Lung (tissue), 12 donors: Measurements from ENCODE around the gene MADD. TPM values are rescaled to one million over a fixed set of nuclear protein-coding genes. Genes with fewer than 3 reads are reported as not detected.
A peak's percentile ranks its signal among the peaks of the same experiment; 100 is the strongest.

Source experiments
- ATAC-seq: fragments of 200-7000 bp; cut with Tn5 transposase; one replicate; pipeline ENCODE4 v1.9.1; 2020; ENCODE audit warnings: moderate number of reproducible peaks; ENCODE audit not compliant: insufficient read depth, low FRiP score
- DNase-seq, 3 donors: peaks; one replicate each; pipeline ENCODE4 v3.0.0-alpha.2; 2013 to 2017
- H3K27ac ChIP-seq, 2 donors: one replicate each; pipeline ENCODE4 v1.5.1; 2013; ENCODE audit warnings: mild to moderate bottlenecking in 2 of 2, moderate library complexity in 2 of 2, control low read depth in 1 of 2, inconsistent platforms in 1 of 2, low read depth in 1 of 2, low read length in 1 of 2
- H3K27me3 ChIP-seq, 3 donors: one replicate each; pipeline ENCODE4 v1.5.1; 2013; ENCODE audit warnings: low read length in 2 of 3; ENCODE audit not compliant: control insufficient read depth in 3 of 3, insufficient read depth in 3 of 3
- H3K36me3 ChIP-seq, 4 donors: one replicate each; pipeline ENCODE4 v1.5.1; 2013; ENCODE audit warnings: low read length in 4 of 4, mild to moderate bottlenecking in 1 of 4, moderate library complexity in 1 of 4; ENCODE audit not compliant: control insufficient read depth in 4 of 4, insufficient read depth in 4 of 4
- H3K4me1 ChIP-seq, 5 donors: one replicate each; pipeline ENCODE4 v1.5.1; 2013; ENCODE audit warnings: low read length in 5 of 5, mild to moderate bottlenecking in 2 of 5, moderate library complexity in 1 of 5; ENCODE audit not compliant: control insufficient read depth in 5 of 5, insufficient read depth in 5 of 5
- H3K4me3 ChIP-seq: one replicate; pipeline ENCODE4 v1.5.1; 2013; ENCODE audit warnings: mild to moderate bottlenecking, control low read depth, moderate library complexity
- H3K9ac ChIP-seq, 2 donors: one replicate each; pipeline ENCODE4 v1.5.1; 2013; ENCODE audit warnings: low read length in 2 of 2, control low read depth in 1 of 2; ENCODE audit not compliant: insufficient read depth in 1 of 2
- H3K9me3 ChIP-seq, 4 donors: one replicate each; pipeline ENCODE4 v1.5.1; 2013; ENCODE audit warnings: low read length in 3 of 4, mild to moderate bottlenecking in 1 of 4, moderate library complexity in 1 of 4; ENCODE audit not compliant: control insufficient read depth in 4 of 4, insufficient read depth in 3 of 4
- WGBS, 2 donors: extraction: QIAGEN DNeasy Blood & Tissue Kit; methylation state at CpG; one replicate each; pipeline ENCODE4 v1.1.7; 2013; 5-methylcytosine and 5-hydroxymethylcytosine counted together
- polyA plus RNA-seq, 2 donors: library from polyadenylated mRNA; stranded (reverse); fragments of 200-250 nt; gene quantifications; one replicate each; pipeline ENCODE4 v1.2.1, GENCODE V29; 2013
- total RNA-seq, 2 donors: library from RNA; depleted of rRNA in 1 of 2; stranded (reverse); fragments of >200 nt in 1 of 2; gene quantifications; one replicate each; pipeline ENCODE4 v1.2.1, GENCODE V29; 2014 to 2021
- TF ChIP-seq, protein P1 (sequence below): IDR thresholded peaks from 2 replicates; pipeline ENCODE4 v1.5.1; 2012; ENCODE audit warnings: mild to moderate bottlenecking; ENCODE audit errors: control extremely low read depth, extremely low read depth
- donor health status: control.
- donor health status: control.
- donor health status: Bipolar disorder and iron deficiency.
- donor health status: healthy.
- donor health status: DM: yes; HTN: yes; CAD: no.

Gene MADD
- total and polyA plus RNA-seq, 4 donors: 15.9 to 56.8 (median 37.1) TPM

DNA sequence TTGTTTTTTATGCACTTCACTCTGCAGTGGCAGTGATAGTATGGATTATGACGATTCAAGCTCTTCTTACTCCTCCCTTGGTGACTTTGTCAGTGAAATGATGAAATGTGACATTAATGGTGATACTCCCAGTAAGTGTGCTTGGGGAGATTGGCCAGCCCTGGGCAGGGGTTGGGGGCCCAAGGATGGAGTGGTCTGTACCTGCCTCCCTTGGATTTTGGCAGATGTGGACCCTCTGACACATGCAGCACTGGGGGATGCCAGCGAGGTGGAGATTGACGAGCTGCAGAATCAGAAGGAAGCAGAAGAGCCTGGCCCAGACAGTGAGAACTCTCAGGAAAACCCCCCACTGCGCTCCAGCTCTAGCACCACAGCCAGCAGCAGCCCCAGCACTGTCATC, 14.2 kb downstream of the MADD start:
- Histone ChIP-seq H3K9me3 (no peaks in the 10 kb centered on the region), H3K36me3 (peaks cover 28 to 63% (median 50%) of the 10 kb centered on the region in 4 donors), H3K4me3 (no peak overlapping the region), H3K9ac (no peak overlapping the region), H3K27me3 (no peaks in the 10 kb centered on the region), H3K27ac (no peak overlapping the region), H3K4me1 (no peaks in the 10 kb centered on the region)
- TF ChIP-seq, protein P1, sequence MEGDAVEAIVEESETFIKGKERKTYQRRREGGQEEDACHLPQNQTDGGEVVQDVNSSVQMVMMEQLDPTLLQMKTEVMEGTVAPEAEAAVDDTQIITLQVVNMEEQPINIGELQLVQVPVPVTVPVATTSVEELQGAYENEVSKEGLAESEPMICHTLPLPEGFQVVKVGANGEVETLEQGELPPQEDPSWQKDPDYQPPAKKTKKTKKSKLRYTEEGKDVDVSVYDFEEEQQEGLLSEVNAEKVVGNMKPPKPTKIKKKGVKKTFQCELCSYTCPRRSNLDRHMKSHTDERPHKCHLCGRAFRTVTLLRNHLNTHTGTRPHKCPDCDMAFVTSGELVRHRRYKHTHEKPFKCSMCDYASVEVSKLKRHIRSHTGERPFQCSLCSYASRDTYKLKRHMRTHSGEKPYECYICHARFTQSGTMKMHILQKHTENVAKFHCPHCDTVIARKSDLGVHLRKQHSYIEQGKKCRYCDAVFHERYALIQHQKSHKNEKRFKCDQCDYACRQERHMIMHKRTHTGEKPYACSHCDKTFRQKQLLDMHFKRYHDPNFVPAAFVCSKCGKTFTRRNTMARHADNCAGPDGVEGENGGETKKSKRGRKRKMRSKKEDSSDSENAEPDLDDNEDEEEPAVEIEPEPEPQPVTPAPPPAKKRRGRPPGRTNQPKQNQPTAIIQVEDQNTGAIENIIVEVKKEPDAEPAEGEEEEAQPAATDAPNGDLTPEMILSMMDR: no peak
- DNase-seq (no peak), ATAC-seq (no peak)
- WGBS, 2 donors: 95 to 98% methylated on average over 4 of the region's 4 CpGs

- no peak overlapping the region for H3K4me3 ChIP-seq
- TF ChIP-seq, protein P1: no peak
- peaks cover 44 to 73% (median 60%) of the 10 kb centered on the region in 4 donors for H3K36me3 ChIP-seq
- WGBS, 2 donors: 95 to 97% methylated on average over 13 of the region's 13 CpGs
- H3K27ac ChIP-seq: peak overlapping the region in 1 of 2 donors; percentile 52
- no peaks in the 10 kb centered on the region for H3K4me1 ChIP-seq
- H3K9me3 ChIP-seq: no peaks in the 10 kb centered on the region
- ATAC-seq (no peak), DNase-seq (no peak)
- no peaks in the 10 kb centered on the region for H3K27me3 ChIP-seq
- H3K9ac ChIP-seq: no peak overlapping the region
These were observed 16.2 kb downstream of the MADD start for GRCh38 chr11:47285969-47286770.

DNA sequence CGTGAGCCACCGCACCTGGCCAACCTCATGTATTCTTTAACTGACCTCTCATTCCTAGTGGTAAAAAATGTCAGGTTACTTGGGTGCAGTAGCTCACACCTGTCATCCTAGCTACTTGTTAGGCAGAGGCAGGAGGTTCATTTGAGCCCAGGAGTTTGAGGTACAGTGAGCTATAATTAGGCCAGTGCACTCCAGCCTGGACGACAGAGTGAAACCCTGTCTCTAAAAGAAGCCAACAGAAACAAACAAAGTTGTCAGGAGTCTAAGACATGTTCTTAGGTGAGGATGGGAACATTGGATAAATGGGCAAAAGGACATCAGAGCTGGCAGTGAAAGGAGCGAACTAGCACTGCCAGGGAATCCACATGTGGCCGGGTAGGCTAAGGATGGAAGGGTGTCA, 18.1 kb downstream of the MADD start:
- H3K4me1 ChIP-seq: no peaks in the 10 kb centered on the region
- TF ChIP-seq, protein P1: no peak
- peak overlapping the region in 1 of 2 donors; percentile 41 for H3K27ac ChIP-seq
- H3K9me3 ChIP-seq: no peaks in the 10 kb centered on the region
- 89 to 94% methylated on average over 5 of the region's 5 CpGs for WGBS, 2 donors
- H3K36me3 ChIP-seq: peaks cover 44 to 80% (median 59%) of the 10 kb centered on the region in 4 donors
- no peaks in the 10 kb centered on the region for H3K27me3 ChIP-seq
- H3K4me3 ChIP-seq: no peak overlapping the region
- H3K9ac ChIP-seq: no peak overlapping the region
- ATAC-seq: no peak
- no peak for DNase-seq

DNA sequence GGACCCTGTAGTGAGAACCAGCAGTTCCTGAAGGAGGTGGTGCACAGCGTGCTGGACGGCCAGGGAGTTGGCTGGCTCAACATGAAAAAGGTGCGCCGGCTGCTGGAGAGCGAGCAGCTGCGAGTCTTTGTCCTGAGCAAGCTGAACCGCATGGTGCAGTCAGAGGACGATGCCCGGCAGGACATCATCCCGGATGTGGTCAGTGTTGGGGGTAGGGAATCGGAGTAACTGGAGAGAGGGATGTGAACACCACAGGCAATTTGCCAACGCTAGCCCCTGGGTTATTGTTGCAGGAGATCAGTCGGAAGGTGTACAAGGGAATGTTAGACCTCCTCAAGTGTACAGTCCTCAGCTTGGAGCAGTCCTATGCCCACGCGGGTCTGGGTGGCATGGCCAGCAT, 19.9 kb downstream of the MADD start:
- TF ChIP-seq, protein P1: no peak
- H3K27me3 ChIP-seq: no peaks in the 10 kb centered on the region
- H3K36me3 ChIP-seq: peaks cover 43 to 71% (median 49%) of the 10 kb centered on the region in 4 donors
- 93 to 96% methylated on average over 15 of the region's 15 CpGs for WGBS, 2 donors
- H3K4me1 ChIP-seq: no peaks in the 10 kb centered on the region
- no peak overlapping the region for H3K27ac ChIP-seq
- no peak for DNase-seq
- H3K9me3 ChIP-seq: no peaks in the 10 kb centered on the region
- no peak overlapping the region for H3K9ac ChIP-seq
- H3K4me3 ChIP-seq: no peak overlapping the region
- ATAC-seq: no peak
